ENCODE measurements around the gene F12. TPM values are rescaled to one million over a fixed set of nuclear protein-coding genes. Genes with fewer than 3 reads are reported as not detected.

Gene F12
- total RNA-seq, 8 experiments from 2014 or later: 1.0 to 6.5 (median 2.4) TPM

- H3K4me3 ChIP-seq: no peak overlapping the region
- H3K4me1 ChIP-seq (replicated peaks in 1 of 2): peaks cover 27 to 29% of the 10 kb centered on the region in 2 donors
- WGBS, 10 experiments: 63 to 100% (median 92%) methylated on average over 1 to 7 of the region's 10 CpGs; no CpG with 5 or more reads in 3 of the 10 experiments
- in situ Hi-C loops (cut with MboI; ENCODE audit: low pct_unique_long_range_greater_than_20kb in 2 of 9, low sequenced_read_pairs in 9 of 9, unreplicated experiment in 9 of 9): no loop called here
- ATAC-seq (replicated peaks in 6 of 8): no peak
- no peak overlapping the region for H3K27ac ChIP-seq
Measured at GRCh38 chr5:177450667-177451424, 41.5 kb upstream of the F12 start.

- WGBS, 10 experiments: 80 to 100% (median 93%) methylated on average over 1 to 6 of the region's 18 CpGs; no CpG with 5 or more reads in 5 of the 10 experiments
- ATAC-seq (replicated peaks in 6 of 8): no peak
- Histone ChIP-seq H3K4me1 (replicated peaks in 1 of 2) (peaks cover 32 to 41% of the 10 kb centered on the region in 2 donors), H3K27ac (no peak overlapping the region), H3K4me3 (no peak overlapping the region)
- in situ Hi-C loops (cut with MboI; ENCODE audit: low pct_unique_long_range_greater_than_20kb in 2 of 9, low sequenced_read_pairs in 9 of 9, unreplicated experiment in 9 of 9): no loop called here
Measured at GRCh38 chr5:177449140-177450061, 40.0 kb upstream of the F12 start.

- in situ Hi-C loops (cut with MboI; ENCODE audit: low pct_unique_long_range_greater_than_20kb in 2 of 9, low sequenced_read_pairs in 9 of 9, unreplicated experiment in 9 of 9): no loop called here
- Histone ChIP-seq H3K27ac (no peak overlapping the region), H3K4me1 (replicated peaks in 1 of 2) (peaks cover 28 to 35% of the 10 kb centered on the region in 2 donors), H3K4me3 (no peak overlapping the region)
- no peak for ATAC-seq (replicated peaks in 6 of 8)
- 80 to 100% (median 100%) methylated on average over 1 to 3 of the region's 6 CpGs; no CpG with 5 or more reads in 2 of the 10 experiments for WGBS, 10 experiments
Measured at GRCh38 chr5:177448244-177448950, 39.0 kb upstream of the F12 start.

GRCh38 chr5:177447611-177448243 lies 38.4 kb upstream of the F12 start:
- Histone ChIP-seq H3K4me3 (peak overlapping the region; percentile 53 to 90 (median 67)), H3K27ac (peak overlapping the region; percentile 83 to 91), H3K4me1 (replicated peaks in 1 of 2) (peaks cover 28 to 33% of the 10 kb centered on the region in 2 donors)
- 8 to 53% (median 26%) methylated on average over 1 to 9 of the region's 23 CpGs; no CpG with 5 or more reads in 6 of the 10 experiments for WGBS, 10 experiments
- in situ Hi-C loops (cut with MboI; ENCODE audit: low pct_unique_long_range_greater_than_20kb in 2 of 9, low sequenced_read_pairs in 9 of 9, unreplicated experiment in 9 of 9): no loop called here
- peak; percentile 2 to 47 (median 32) for ATAC-seq (replicated peaks in 6 of 8)

- Histone ChIP-seq H3K4me1 (replicated peaks in 1 of 2) (peaks cover 28 to 33% of the 10 kb centered on the region in 2 donors), H3K4me3 (peak overlapping the region; percentile 53 to 90 (median 67)), H3K27ac (peak overlapping the region; percentile 83 to 91)
- WGBS, 10 experiments: no CpG with 5 or more reads among the region's 52 CpGs
- peak; percentile 30 to 76 (median 66) for ATAC-seq (replicated peaks in 6 of 8)
- in situ Hi-C loops (cut with MboI; ENCODE audit: low pct_unique_long_range_greater_than_20kb in 2 of 9, low sequenced_read_pairs in 9 of 9, unreplicated experiment in 9 of 9): no loop called here
Measured at GRCh38 chr5:177447066-177447610, 37.8 kb upstream of the F12 start.

GRCh38 chr5:177446200-177447065 lies 37.1 kb upstream of the F12 start, which contains the start of gene PRR7:
Gene PRR7, plus strand, starts transcription at chr5:177446814. Its CDS starts 8,254 bp downstream, at chr5:177455068.
- peak within 1 kb of the TSS; percentile 83 to 91 for H3K27ac ChIP-seq
- ATAC-seq (replicated peaks in 6 of 8): peak; percentile 60 to 71 (median 64)
- H3K4me3 ChIP-seq: peak within 1 kb of the TSS; percentile 53 to 90 (median 67)
- in situ Hi-C loops (cut with MboI; ENCODE audit: low pct_unique_long_range_greater_than_20kb in 2 of 9, low sequenced_read_pairs in 9 of 9, unreplicated experiment in 9 of 9): no loop called here
- 0% methylated on average over 2 of the region's 89 CpGs; no CpG with 5 or more reads in 8 of the 10 experiments for WGBS, 10 experiments
- H3K4me1 ChIP-seq (replicated peaks in 1 of 2): peaks cover 28 to 33% of the 10 kb centered on the region in 2 donors

GRCh38 chr5:177445917-177446199 lies 36.5 kb upstream of the F12 start:
- no peak for ATAC-seq (replicated peaks in 6 of 8)
- peaks cover 28 to 33% of the 10 kb centered on the region in 2 donors for H3K4me1 ChIP-seq (replicated peaks in 1 of 2)
- H3K4me3 ChIP-seq: peak overlapping the region; percentile 53 to 90 (median 67)
- 0 to 47% (median 16%) methylated on average over 1 to 7 of the region's 8 CpGs; no CpG with 5 or more reads in 1 of the 10 experiments for WGBS, 10 experiments
- in situ Hi-C loops (cut with MboI; ENCODE audit: low pct_unique_long_range_greater_than_20kb in 2 of 9, low sequenced_read_pairs in 9 of 9, unreplicated experiment in 9 of 9): no loop called here
- no peak overlapping the region for H3K27ac ChIP-seq

GRCh38 chr5:177445052-177445916 lies 35.9 kb upstream of the F12 start:
- Histone ChIP-seq H3K27ac (no peak overlapping the region), H3K4me1 (replicated peaks in 1 of 2) (peaks cover 28 to 33% of the 10 kb centered on the region in 2 donors), H3K4me3 (peak overlapping the region in 2 of 5 donors; percentile 53 to 70)
- 45 to 89% (median 66%) methylated on average over 1 to 7 of the region's 10 CpGs for WGBS, 10 experiments
- no peak for ATAC-seq (replicated peaks in 6 of 8)
- in situ Hi-C loops (cut with MboI; ENCODE audit: low pct_unique_long_range_greater_than_20kb in 2 of 9, low sequenced_read_pairs in 9 of 9, unreplicated experiment in 9 of 9): no loop called here

GRCh38 chr5:177444106-177445051 lies 35.0 kb upstream of the F12 start:
- ATAC-seq (replicated peaks in 6 of 8): no peak
- 52 to 100% (median 73%) methylated on average over 1 to 3 of the region's 7 CpGs; no CpG with 5 or more reads in 6 of the 10 experiments for WGBS, 10 experiments
- H3K4me3 ChIP-seq: no peak overlapping the region
- in situ Hi-C loops (cut with MboI; ENCODE audit: low pct_unique_long_range_greater_than_20kb in 2 of 9, low sequenced_read_pairs in 9 of 9, unreplicated experiment in 9 of 9): no loop called here
- H3K4me1 ChIP-seq (replicated peaks in 1 of 2): peaks cover 27 to 33% of the 10 kb centered on the region in 2 donors
- no peak overlapping the region for H3K27ac ChIP-seq
